Left lung (tissue), 10 donors: ENCODE measurements around the gene HMCES. TPM values are rescaled to one million over a fixed set of nuclear protein-coding genes. Genes with fewer than 3 reads are reported as not detected.

Experiments used
- ATAC-seq: fragments of 200-7000 bp; cut with Tn5 transposase; one replicate; pipeline ENCODE4 v1.9.1; 2020; ENCODE audit warnings: moderate library complexity
- DNase-seq, 4 donors: peaks; one replicate each; pipeline ENCODE4 v3.0.0-alpha.2; 2013 to 2020
- H3K27ac ChIP-seq, 2 donors: fragments of 200-600 bp; sonication (generic) in 1 of 2; one replicate each; pipeline versions ENCODE4 v1.5.0 to v1.8.0; 2020 to 2021
- H3K27me3 ChIP-seq, 2 donors: fragments of 200-600 bp; sonication (generic) in 1 of 2; one replicate each; pipeline versions ENCODE4 v1.5.0 to v1.8.0; 2020 to 2021
- H3K36me3 ChIP-seq, 2 donors: fragments of 200-600 bp; sonication (generic) in 1 of 2; one replicate each; pipeline versions ENCODE4 v1.5.0 to v1.8.0; 2020 to 2021
- H3K4me1 ChIP-seq, 2 donors: fragments of 200-600 bp; one replicate each; pipeline ENCODE4 v1.8.0; 2021
- H3K4me3 ChIP-seq, 2 donors: fragments of 200-600 bp; sonication (generic) in 1 of 2; one replicate each; pipeline versions ENCODE4 v1.5.0 to v1.8.0; 2020 to 2021; ENCODE audit warnings: mild to moderate bottlenecking in 1 of 2
- H3K9me3 ChIP-seq, 2 donors: fragments of 200-600 bp; sonication (generic) in 1 of 2; one replicate each; pipeline versions ENCODE4 v1.5.0 to v1.8.0; 2020 to 2021
- intact Hi-C, 2 donors: fragments of 100-400 bp; cut with DNase I; formaldehyde crosslinking; loops; one replicate each; pipeline versions ENCODE4 v1.11.2 to v1.14.2; 2022
- polyA plus RNA-seq, 6 donors: library from polyadenylated mRNA; unstranded; fragments of 120-200 nt; gene quantifications; one replicate each; pipeline ENCODE4 v1.2.1, GENCODE V29; 2013; ENCODE audit not compliant: insufficient read length in 6 of 6
- total RNA-seq, 2 donors: library from RNA; stranded (reverse); fragmentation: NEBNext Ultra II Directional; extraction: Animal tissue kit (Norgen Biotek cat#: 25700); gene quantifications; one replicate each; pipeline ENCODE4 v1.2.1, GENCODE V29; 2021
- TF ChIP-seq, protein P1 (sequence below), 2 donors: fragments of 200-600 bp; sonication (generic) in 1 of 2; IDR thresholded peaks; one replicate each; pipeline versions ENCODE4 v1.5.0 to v1.8.0; 2021; ENCODE audit warnings: antibody characterized with exemption in 2 of 2
- donor health status: DM: no; HTN: yes; CAD: no.
- donor health status: DM: no; HTN: no; CAD: no.

HMCES gene
- total and polyA plus RNA-seq, 8 donors, result 32.9 to 51.0 (median 46.1) TPM

DNA sequence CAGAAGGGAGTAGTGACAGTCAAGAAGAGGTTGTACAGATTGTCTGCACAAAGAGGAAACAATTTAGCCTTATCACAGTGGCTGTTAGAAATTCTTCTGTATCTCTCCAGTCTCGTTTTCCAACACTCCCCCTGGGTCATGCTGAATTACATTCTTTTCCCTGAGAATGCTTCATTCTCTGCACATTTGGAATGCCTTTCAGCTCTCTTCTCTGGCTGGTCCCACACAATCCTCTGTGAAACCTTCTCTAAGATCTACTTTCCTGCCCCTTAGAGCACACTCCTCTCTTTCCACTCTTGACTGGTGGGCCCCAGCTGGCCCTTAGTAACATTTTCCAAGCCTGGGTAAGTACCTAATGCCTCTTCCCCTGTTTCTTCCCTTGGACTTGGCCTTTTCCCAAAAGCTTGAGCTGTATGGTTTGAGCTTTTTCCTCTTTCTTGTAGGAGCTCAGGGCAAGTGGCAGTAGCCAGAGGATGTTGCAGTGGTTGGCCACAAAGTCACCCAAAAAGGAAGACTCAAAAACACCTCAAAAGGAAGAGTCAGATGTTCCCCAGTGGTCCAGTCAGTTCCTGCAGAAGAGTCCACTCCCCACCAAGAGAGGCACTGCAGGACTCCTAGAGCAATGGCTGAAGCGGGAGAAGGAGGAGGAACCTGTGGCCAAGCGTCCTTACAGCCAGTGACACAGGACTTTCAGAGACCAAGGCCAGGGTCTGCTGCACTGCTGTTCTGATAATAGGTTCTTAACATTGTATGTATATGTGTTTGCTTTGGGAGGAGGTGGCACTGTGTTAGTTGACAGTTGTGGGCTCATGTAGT lies 25.7 kb downstream of the HMCES start:
- Histone ChIP-seq H3K27ac (peak overlapping the region; percentile 72 to 79), H3K4me3 (no peak overlapping the region), H3K27me3 (no peaks in the 10 kb centered on the region), H3K4me1 (peaks cover 0 to 23% of the 10 kb centered on the region in 2 donors), H3K36me3 (peaks cover 0 to 52% of the 10 kb centered on the region in 2 donors), H3K9me3 (no peaks in the 10 kb centered on the region)
- intact Hi-C loops, result no loop called here
- ATAC-seq (no peak), DNase-seq (no peak)
- TF ChIP-seq, protein P1, sequence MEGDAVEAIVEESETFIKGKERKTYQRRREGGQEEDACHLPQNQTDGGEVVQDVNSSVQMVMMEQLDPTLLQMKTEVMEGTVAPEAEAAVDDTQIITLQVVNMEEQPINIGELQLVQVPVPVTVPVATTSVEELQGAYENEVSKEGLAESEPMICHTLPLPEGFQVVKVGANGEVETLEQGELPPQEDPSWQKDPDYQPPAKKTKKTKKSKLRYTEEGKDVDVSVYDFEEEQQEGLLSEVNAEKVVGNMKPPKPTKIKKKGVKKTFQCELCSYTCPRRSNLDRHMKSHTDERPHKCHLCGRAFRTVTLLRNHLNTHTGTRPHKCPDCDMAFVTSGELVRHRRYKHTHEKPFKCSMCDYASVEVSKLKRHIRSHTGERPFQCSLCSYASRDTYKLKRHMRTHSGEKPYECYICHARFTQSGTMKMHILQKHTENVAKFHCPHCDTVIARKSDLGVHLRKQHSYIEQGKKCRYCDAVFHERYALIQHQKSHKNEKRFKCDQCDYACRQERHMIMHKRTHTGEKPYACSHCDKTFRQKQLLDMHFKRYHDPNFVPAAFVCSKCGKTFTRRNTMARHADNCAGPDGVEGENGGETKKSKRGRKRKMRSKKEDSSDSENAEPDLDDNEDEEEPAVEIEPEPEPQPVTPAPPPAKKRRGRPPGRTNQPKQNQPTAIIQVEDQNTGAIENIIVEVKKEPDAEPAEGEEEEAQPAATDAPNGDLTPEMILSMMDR (IDR thresholded peaks at IDR 0.05), result no peak

DNA sequence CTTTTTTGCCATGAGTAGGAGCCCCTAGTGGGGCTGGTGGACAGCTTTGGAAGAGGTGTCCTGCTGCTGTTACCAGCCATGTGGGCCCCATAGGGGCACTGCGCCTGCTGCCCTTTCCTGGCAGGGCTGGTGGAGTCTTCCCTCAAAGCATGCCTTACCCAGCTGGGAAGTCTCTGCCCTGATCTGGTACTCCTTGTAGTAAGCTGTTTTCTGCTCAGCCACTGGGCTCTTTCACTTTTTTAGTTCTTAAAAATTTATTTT lies 26.2 kb downstream of the HMCES start:
- TF ChIP-seq, protein P1 (IDR thresholded peaks at IDR 0.05), result no peak
- intact Hi-C loops, result no loop called here
- Histone ChIP-seq H3K27me3 (no peaks in the 10 kb centered on the region), H3K9me3 (no peaks in the 10 kb centered on the region), H3K4me1 (peaks cover 0 to 24% of the 10 kb centered on the region in 2 donors), H3K4me3 (no peak overlapping the region), H3K36me3 (peaks cover 0 to 46% of the 10 kb centered on the region in 2 donors), H3K27ac (peak overlapping the region; percentile 72 to 79)
- ATAC-seq, result no peak
- DNase-seq, result no peak

DNA sequence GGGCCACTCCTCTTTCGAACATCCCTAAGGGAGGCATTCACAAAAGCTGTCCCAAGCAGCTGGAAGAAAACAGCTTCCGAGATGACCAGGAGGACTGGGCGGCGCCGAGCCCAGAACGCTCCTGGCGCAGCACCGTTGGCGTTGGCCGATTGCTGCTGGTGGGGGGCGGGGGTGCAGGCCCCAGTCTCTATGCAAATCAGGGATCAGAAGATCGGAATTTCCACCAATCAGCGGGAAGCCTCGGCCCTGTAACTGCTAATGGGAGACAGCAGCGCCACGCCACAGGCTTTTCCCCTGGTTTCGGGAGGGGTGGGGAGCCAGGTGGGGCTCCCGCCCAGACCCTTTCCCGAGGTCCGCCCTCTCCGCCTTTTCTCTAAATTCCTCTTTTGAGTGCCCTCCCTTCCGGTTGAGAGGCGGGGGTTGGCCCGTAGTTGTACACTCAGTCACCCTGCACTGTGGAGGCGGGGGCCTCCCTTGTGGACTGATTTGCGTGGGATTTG lies 27.0 kb downstream of the HMCES start:
- H3K4me3 ChIP-seq, result peak overlapping the region; percentile 8 to 33
- intact Hi-C loops, result no loop called here
- TF ChIP-seq, protein P1 (IDR thresholded peaks at IDR 0.05), result no peak
- no peaks in the 10 kb centered on the region for H3K27me3 ChIP-seq
- no peaks in the 10 kb centered on the region for H3K9me3 ChIP-seq
- H3K36me3 ChIP-seq, result peaks cover 0 to 39% of the 10 kb centered on the region in 2 donors
- DNase-seq (peak in 3 of 4 donors; percentile 84 to 95 (median 93)), ATAC-seq (peak; percentile 95)
- H3K27ac ChIP-seq, result peak overlapping the region; percentile 72 to 79
- H3K4me1 ChIP-seq, result peaks cover 0 to 31% of the 10 kb centered on the region in 2 donors

DNA sequence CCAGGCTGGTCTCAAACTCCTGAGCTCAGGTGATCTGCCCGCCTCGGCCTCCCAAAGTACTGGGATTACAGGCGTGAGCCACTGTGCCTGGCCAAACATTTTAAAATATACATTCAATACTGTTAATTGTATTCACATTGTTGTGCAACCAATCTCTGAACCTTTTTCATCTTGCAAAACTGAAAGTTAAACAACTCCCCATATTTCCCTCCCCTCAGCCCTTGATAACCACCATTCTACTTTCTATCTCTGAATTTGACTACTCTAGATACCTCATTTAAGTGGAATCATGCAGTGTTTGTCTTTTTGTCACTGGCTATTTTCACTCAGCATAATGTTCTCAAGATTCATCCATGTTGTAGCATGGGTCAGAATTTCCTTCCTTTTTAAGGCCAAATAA lies 30.0 kb downstream of the HMCES start:
- Histone ChIP-seq H3K4me1 (peaks cover 0 to 36% of the 10 kb centered on the region in 2 donors), H3K27ac (no peak overlapping the region), H3K9me3 (no peaks in the 10 kb centered on the region), H3K36me3 (peaks cover 0 to 13% of the 10 kb centered on the region in 2 donors), H3K4me3 (no peak overlapping the region), H3K27me3 (no peaks in the 10 kb centered on the region)
- ATAC-seq, result no peak
- TF ChIP-seq, protein P1 (IDR thresholded peaks at IDR 0.05), result no peak
- DNase-seq, result no peak
- intact Hi-C loops, result no loop called here

DNA sequence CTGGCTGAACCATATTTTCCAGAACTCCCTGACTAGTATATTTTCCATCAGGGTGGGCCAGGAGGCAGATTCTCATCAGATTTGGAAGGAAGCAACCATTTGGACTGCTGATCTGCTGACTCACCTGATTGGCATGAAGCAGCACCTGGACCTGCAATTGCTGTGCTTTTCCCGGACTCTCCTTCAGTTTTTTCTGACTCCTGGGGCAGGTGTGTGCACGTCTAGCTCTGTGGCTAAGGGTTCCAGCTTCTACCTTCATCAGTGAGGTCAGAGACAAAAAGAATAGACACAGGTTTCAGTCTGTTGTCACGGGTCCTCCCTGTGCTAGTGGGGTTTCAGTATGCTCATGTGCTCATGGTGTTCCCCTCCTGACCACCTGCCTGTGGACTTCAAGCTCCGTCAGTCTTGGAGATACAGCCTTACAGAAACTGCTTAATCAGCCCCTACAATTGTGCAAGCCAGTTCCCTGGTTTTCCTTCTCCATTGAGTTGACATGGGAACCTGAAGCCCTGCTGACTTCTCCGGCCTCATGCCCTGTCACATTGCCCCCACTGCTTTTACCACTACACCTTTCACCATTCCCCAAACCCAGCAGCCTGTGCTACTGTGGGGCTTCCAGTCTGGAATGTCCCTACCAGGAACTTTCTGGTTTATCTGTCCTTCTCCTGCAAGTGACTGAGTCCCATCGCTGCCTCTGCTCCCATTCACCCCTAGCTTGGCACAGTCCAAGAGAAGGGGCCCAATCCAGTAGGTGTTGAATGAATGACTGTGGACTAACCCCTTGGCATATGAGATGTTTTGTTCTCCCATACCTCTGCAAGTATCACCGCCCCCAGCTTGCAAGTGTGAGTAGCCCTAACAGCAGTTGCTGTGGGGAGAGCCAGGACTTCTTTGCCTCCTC lies 31.7 kb downstream of the HMCES start:
- Histone ChIP-seq H3K4me3 (no peak overlapping the region), H3K36me3 (no peaks in the 10 kb centered on the region), H3K9me3 (no peaks in the 10 kb centered on the region), H3K4me1 (peaks cover 9 to 42% of the 10 kb centered on the region in 2 donors), H3K27ac (peak overlapping the region in 1 of 2 donors; percentile 33), H3K27me3 (no peaks in the 10 kb centered on the region)
- TF ChIP-seq, protein P1 (IDR thresholded peaks at IDR 0.05), result no peak
- DNase-seq (peak in 1 of 4 donors; percentile 11), ATAC-seq (no peak)
- intact Hi-C loops, result no loop called here
